HEK293T (cell line): ENCODE results near the gene AKT1.

Source experiments
- BHLHE40 ChIP-seq: fragments of 450-650 bp; IDR thresholded peaks from 2 replicates; pipeline ENCODE4 v1.6.1; 2016; ENCODE audit warnings: mild to moderate bottlenecking, moderate library complexity, borderline replicate concordance
- CTBP1 ChIP-seq: fragments of 450-650 bp; IDR thresholded peaks from 2 replicates; pipeline ENCODE4 v1.6.1; 2016; ENCODE audit warnings: borderline replicate concordance
- ELF4 ChIP-seq: fragments of 450-650 bp; IDR thresholded peaks from 2 replicates; pipeline ENCODE4 v1.6.1; 2017; ENCODE audit warnings: antibody characterized with exemption
- FOXA1 ChIP-seq: fragments of 450-650 bp; IDR thresholded peaks from 2 replicates; pipeline ENCODE4 v1.6.1; 2016; ENCODE audit warnings: mild to moderate bottlenecking
- FOXK2 ChIP-seq: fragments of 450-650 bp; IDR thresholded peaks from 2 replicates; pipeline ENCODE4 v1.6.1; 2016; ENCODE audit warnings: mild to moderate bottlenecking
- FOXM1 ChIP-seq: fragments of 450-650 bp; IDR thresholded peaks from 2 replicates; pipeline ENCODE4 v1.6.1; 2017; ENCODE audit warnings: mild to moderate bottlenecking, borderline replicate concordance
- HDGF ChIP-seq: fragments of 450-650 bp; IDR thresholded peaks from 2 replicates; pipeline ENCODE4 v1.6.1; 2017; ENCODE audit warnings: antibody characterized with exemption, borderline replicate concordance
- L3MBTL2 ChIP-seq: fragments of 450-650 bp; conservative IDR thresholded peaks from 2 replicates; pipeline ENCODE4 v1.6.1; 2016; ENCODE audit warnings: mild to moderate bottlenecking
- LEF1 ChIP-seq: fragments of 450-650 bp; IDR thresholded peaks from 2 replicates; pipeline ENCODE4 v1.6.1; 2017; ENCODE audit warnings: mild to moderate bottlenecking, borderline replicate concordance
- NFRKB ChIP-seq: fragments of 450-650 bp; IDR thresholded peaks from 2 replicates; pipeline ENCODE4 v1.6.1; 2016; ENCODE audit warnings: mild to moderate bottlenecking, moderate library complexity
- SUZ12 ChIP-seq: fragments of 450-650 bp; IDR thresholded peaks from 2 replicates; pipeline ENCODE4 v1.6.1; 2016; ENCODE audit warnings: mild to moderate bottlenecking
- TARDBP ChIP-seq: fragments of 450-650 bp; IDR thresholded peaks from 2 replicates; pipeline ENCODE4 v1.6.1; 2016
- ZNF384 ChIP-seq: fragments of 450-650 bp; IDR thresholded peaks from 2 replicates; pipeline ENCODE4 v1.6.1; 2016

GRCh38 chr14:104722938-104723650, 72.5 kb downstream of the AKT1 start:
- no peak for TF ChIP-seq ELF4
- no peak for TF ChIP-seq BHLHE40
- no peak for TF ChIP-seq L3MBTL2
- TF ChIP-seq SUZ12: no peak
- no peak for TF ChIP-seq FOXM1
- TF ChIP-seq LEF1: no peak
- no peak for TF ChIP-seq FOXA1
- TF ChIP-seq TARDBP: no peak
- no peak for TF ChIP-seq NFRKB
- TF ChIP-seq FOXK2: no peak
- TF ChIP-seq ZNF384: no peak
- TF ChIP-seq CTBP1: no peak
- TF ChIP-seq HDGF: no peak
